Measurements from ENCODE around the gene MUC15. TPM values are rescaled to one million over a fixed set of nuclear protein-coding genes. Genes with fewer than 3 reads are reported as not detected.
"Not testable (repeated sequence)": the region's sequence is repeated elsewhere in the genome, so short reads cannot be mapped to it uniquely, and the experiment has no call there.

Gene MUC15
- total and polyA plus RNA-seq, 2 of the 4 experiments (the other 2 are of a cell fraction): not detected

- H3K36me3 ChIP-seq (ENCODE audit: control insufficient read depth, insufficient read depth, low read length); H2AK9ac ChIP-seq (replicated peaks; ENCODE audit: low read depth, low read length, poor library complexity); H3K9me3 ChIP-seq (ENCODE audit: control insufficient read depth, insufficient read depth, low read length); H2AK5ac ChIP-seq (ENCODE audit: low read depth, low read length); H2BK5ac ChIP-seq (ENCODE audit: low read depth, low read length, poor library complexity, severe bottlenecking); H3K4ac ChIP-seq (ENCODE audit: low read depth, low read length); H2BK15ac ChIP-seq (ENCODE audit: low read depth, low read length); H4K8ac ChIP-seq (ENCODE audit: low read depth in 2 of 2, low read length in 2 of 2); H3K4me2 ChIP-seq (ENCODE audit: low read depth, low read length); H4K91ac ChIP-seq (ENCODE audit: insufficient read depth, low read depth, low read length); H3K14ac ChIP-seq (replicated peaks; ENCODE audit: low read depth, low read length); H3K27me3 ChIP-seq (ENCODE audit: control insufficient read depth, insufficient read depth, low read length); H4K20me1 ChIP-seq (ENCODE audit: insufficient read depth, low read length); H2AFZ ChIP-seq (replicated peaks; ENCODE audit: low read length, poor library complexity); H3K79me1 ChIP-seq (ENCODE audit: low read depth in 1 of 2, low read length in 2 of 2); DNase-seq; H2BK20ac ChIP-seq (ENCODE audit: low read depth, low read length); H3K9me1 ChIP-seq (ENCODE audit: insufficient read depth, low read length); BruUV-seq (replicated peaks); H3K4me1 ChIP-seq (ENCODE audit: control insufficient read depth, insufficient read depth, low read length); H3K27ac ChIP-seq (ENCODE audit: insufficient read depth, low read length); H4K5ac ChIP-seq (ENCODE audit: low read depth, low read length); intact Hi-C loops (cut with micrococcal nuclease); CTCF ChIA-PET; H3K23ac ChIP-seq (ENCODE audit: low read depth, low read length); H3K4me3 ChIP-seq (ENCODE audit: insufficient read depth, low read depth, low read length); H3K18ac ChIP-seq (ENCODE audit: low read depth, low read length); POLR2A ChIA-PET (ENCODE audit: unreplicated experiment); H3K9ac ChIP-seq (ENCODE audit: low read depth, low read length); in situ Hi-C loops (cut with MboI; ENCODE audit: low sequenced_read_pairs); H3K56ac ChIP-seq (ENCODE audit: extremely low read depth, insufficient read depth, low read length); ATAC-seq (ENCODE audit: low read depth); H2BK120ac ChIP-seq (ENCODE audit: low read depth, low read length); dilution Hi-C loops (cut with HindIII; ENCODE audit: low sequenced_read_pairs, unreplicated experiment): not testable (repeated sequence)
- WGBS, 2 experiments (ENCODE audit: extremely low coverage in 2 of 2, insufficient read length in 1 of 2): no CpG with 5 or more reads among the region's 7 CpGs
Measured at GRCh38 chr11:26595207-26595865, 23.3 kb upstream of the MUC15 start.

Measured in IMR-90 (cell line).